ENCODE results near the gene CXCL13. TPM values are rescaled to one million over a fixed set of nuclear protein-coding genes. Genes with fewer than 3 reads are reported as not detected.

The CXCL13 gene
- total RNA-seq, 4 donors from 2014 or later = not detected

GRCh38 chr4:77618383-77619241, 13.0 kb downstream of the CXCL13 start:
- Histone ChIP-seq H3K4me1 (peaks cover 0 to 5% (median 0%) of the 10 kb centered on the region in 3 donors), H3K27me3 (no peaks in the 10 kb centered on the region), H3K36me3 (no peaks in the 10 kb centered on the region), H3K4me3 (no peak overlapping the region), H3K9me3 (no peaks in the 10 kb centered on the region), H3K27ac (no peak overlapping the region)
- WGBS, 2 donors (ENCODE audit: low coverage in 1 of 2) = 20% methylated on average over 10 of the region's 12 CpGs; no CpG with 5 or more reads in 1 of the 2 donors
- ATAC-seq = peak; percentile 84
- TF ChIP-seq POLR2AphosphoS5 (IDR thresholded peaks at IDR 0.05) (no peak), EP300 (IDR thresholded peaks at IDR 0.05) (no peak), CTCF (IDR thresholded peaks at IDR 0.05) (peak; percentile 62 to 85 (median 74)), POLR2A (IDR thresholded peaks at IDR 0.05) (no peak)

DNA sequence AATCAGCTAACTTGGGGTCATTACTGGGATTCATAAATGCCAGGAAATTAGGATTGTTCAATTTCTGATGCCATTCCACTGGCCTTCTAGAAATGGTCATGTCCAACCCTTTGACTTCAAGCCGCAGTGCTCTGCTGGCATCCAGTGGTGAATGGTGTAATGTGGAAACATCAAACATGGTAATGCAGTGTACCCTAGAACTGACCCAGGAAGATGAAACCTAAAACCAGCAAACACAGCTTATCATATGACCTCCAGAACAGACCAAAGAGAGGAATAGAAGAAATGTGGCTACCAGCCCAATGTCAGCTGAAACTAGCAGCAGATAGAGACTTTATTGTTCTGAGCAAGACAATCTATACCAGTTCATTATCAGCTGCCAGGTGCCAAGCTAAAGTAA, 13.8 kb downstream of the CXCL13 start:
- Histone ChIP-seq H3K27me3 (no peaks in the 10 kb centered on the region), H3K27ac (no peak overlapping the region), H3K4me1 (peaks cover 0 to 5% (median 0%) of the 10 kb centered on the region in 3 donors), H3K36me3 (no peaks in the 10 kb centered on the region), H3K9me3 (no peaks in the 10 kb centered on the region), H3K4me3 (no peak overlapping the region)
- ATAC-seq = no peak
- WGBS, 2 donors (ENCODE audit: low coverage in 1 of 2) = 80% methylated on average over 1 of the region's 1 CpG; no CpG with 5 or more reads in 1 of the 2 donors
- TF ChIP-seq CTCF (IDR thresholded peaks at IDR 0.05) (no peak), POLR2A (IDR thresholded peaks at IDR 0.05) (no peak), POLR2AphosphoS5 (IDR thresholded peaks at IDR 0.05) (no peak), EP300 (IDR thresholded peaks at IDR 0.05) (no peak)

GRCh38 chr4:77621254-77621653, 15.6 kb downstream of the CXCL13 start:
- TF ChIP-seq EP300 (IDR thresholded peaks at IDR 0.05) = no peak
- no peak for TF ChIP-seq POLR2A (IDR thresholded peaks at IDR 0.05)
- no peak for TF ChIP-seq POLR2AphosphoS5 (IDR thresholded peaks at IDR 0.05)
- no peak for TF ChIP-seq CTCF (IDR thresholded peaks at IDR 0.05)
- Histone ChIP-seq H3K27me3 (no peaks in the 10 kb centered on the region), H3K4me1 (peaks cover 0 to 5% (median 0%) of the 10 kb centered on the region in 3 donors), H3K9me3 (no peaks in the 10 kb centered on the region), H3K4me3 (no peak overlapping the region), H3K27ac (no peak overlapping the region), H3K36me3 (no peaks in the 10 kb centered on the region)
- no peak for ATAC-seq

GRCh38 chr4:77623091-77623490, 17.5 kb downstream of the CXCL13 start:
- no peak overlapping the region for H3K4me3 ChIP-seq
- H3K4me1 ChIP-seq = peaks cover 0 to 5% (median 0%) of the 10 kb centered on the region in 3 donors
- no peaks in the 10 kb centered on the region for H3K27me3 ChIP-seq
- no peaks in the 10 kb centered on the region for H3K36me3 ChIP-seq
- 48 to 57% methylated on average over 1 to 2 of the region's 2 CpGs for WGBS, 2 donors (ENCODE audit: low coverage in 1 of 2)
- H3K9me3 ChIP-seq = no peaks in the 10 kb centered on the region
- H3K27ac ChIP-seq = no peak overlapping the region
- TF ChIP-seq POLR2AphosphoS5 (IDR thresholded peaks at IDR 0.05) (no peak), EP300 (IDR thresholded peaks at IDR 0.05) (no peak), POLR2A (IDR thresholded peaks at IDR 0.05) (no peak), CTCF (IDR thresholded peaks at IDR 0.05) (no peak)
- ATAC-seq = no peak

DNA sequence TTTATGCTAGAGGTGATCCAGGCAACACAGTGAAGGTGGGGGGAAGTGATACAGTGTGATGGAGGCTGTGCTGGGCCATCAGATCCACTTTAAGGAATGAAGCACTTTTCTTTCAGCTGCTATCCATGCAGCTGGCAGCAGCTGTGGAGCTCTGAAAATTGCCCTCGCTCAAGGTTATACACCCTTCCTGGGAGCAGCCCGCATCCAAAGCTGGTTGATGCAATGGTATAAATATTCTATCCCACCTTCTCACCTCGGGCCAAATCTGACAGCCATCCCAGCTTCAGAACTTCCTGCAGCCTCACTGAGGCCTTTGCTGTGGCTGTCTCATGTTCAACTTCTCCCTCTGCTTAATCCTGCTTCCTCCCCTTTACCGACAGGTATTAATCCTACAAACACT, 18.6 kb downstream of the CXCL13 start:
- no peak overlapping the region for H3K27ac ChIP-seq
- no peaks in the 10 kb centered on the region for H3K4me1 ChIP-seq
- no peak overlapping the region for H3K4me3 ChIP-seq
- ATAC-seq = no peak
- no peaks in the 10 kb centered on the region for H3K36me3 ChIP-seq
- H3K9me3 ChIP-seq = no peaks in the 10 kb centered on the region
- no peak for TF ChIP-seq CTCF (IDR thresholded peaks at IDR 0.05)
- no peak for TF ChIP-seq EP300 (IDR thresholded peaks at IDR 0.05)
- TF ChIP-seq POLR2A (IDR thresholded peaks at IDR 0.05) = no peak
- TF ChIP-seq POLR2AphosphoS5 (IDR thresholded peaks at IDR 0.05) = no peak
- 59 to 83% methylated on average over 3 to 4 of the region's 4 CpGs for WGBS, 2 donors (ENCODE audit: low coverage in 1 of 2)
- no peaks in the 10 kb centered on the region for H3K27me3 ChIP-seq
